GM23248 (cell line): ENCODE data around the gene AMBRA1. TPM values are rescaled to one million over a fixed set of nuclear protein-coding genes. Genes with fewer than 3 reads are reported as not detected.

Source experiments
- DNase-seq: peaks from one replicate; pipeline ENCODE4 v3.0.0-alpha.2; 2015
- H2AFZ ChIP-seq: fragments of 200-600 bp; sonication (generic); 2 replicates; pipeline ENCODE4 v1.6.1; 2016; ENCODE audit warnings: antibody characterized with exemption
- H3F3A ChIP-seq: fragments of 200-600 bp; sonication (generic); 2 replicates; pipeline ENCODE4 v1.6.1; 2016; ENCODE audit warnings: mild to moderate bottlenecking, antibody characterized with exemption, mixed run types; ENCODE audit not compliant: insufficient read depth
- H3K27ac ChIP-seq: fragments of 200-600 bp; sonication (generic); 2 replicates; pipeline ENCODE4 v1.5.1; 2016; ENCODE audit warnings: mild to moderate bottlenecking
- H3K27me3 ChIP-seq: fragments of 200-600 bp; sonication (generic); replicated peaks from 2 replicates; pipeline ENCODE4 v1.6.1; 2016; ENCODE audit warnings: mild to moderate bottlenecking; ENCODE audit not compliant: insufficient read depth
- H3K36me3 ChIP-seq: fragments of 200-600 bp; sonication (generic); 2 replicates; pipeline ENCODE4 v1.6.1; 2016; ENCODE audit warnings: low read depth, mild to moderate bottlenecking
- H3K4me1 ChIP-seq: fragments of 200-600 bp; sonication (generic); 2 replicates; pipeline ENCODE4 v1.6.1; 2016; ENCODE audit warnings: mild to moderate bottlenecking; ENCODE audit not compliant: insufficient read depth
- H3K4me2 ChIP-seq: fragments of 200-600 bp; sonication (generic); one replicate; pipeline ENCODE4 v1.6.1; 2016; ENCODE audit warnings: mild to moderate bottlenecking; ENCODE audit not compliant: unreplicated experiment
- H3K4me3 ChIP-seq: fragments of 200-600 bp; sonication (generic); 2 replicates; pipeline ENCODE4 v1.5.1; 2016; ENCODE audit warnings: mild to moderate bottlenecking
- H3K79me2 ChIP-seq: fragments of 200-600 bp; sonication (generic); 2 replicates; pipeline ENCODE4 v1.6.1; 2016; ENCODE audit warnings: mild to moderate bottlenecking; ENCODE audit not compliant: insufficient read depth
- H3K9ac ChIP-seq: fragments of 200-600 bp; sonication (generic); 2 replicates; pipeline ENCODE4 v1.6.1; 2016; ENCODE audit warnings: mild to moderate bottlenecking
- H3K9me2 ChIP-seq: fragments of 200-600 bp; sonication (generic); 2 replicates; pipeline ENCODE4 v1.6.1; 2016; ENCODE audit warnings: mixed run types, mild to moderate bottlenecking, moderate library complexity; ENCODE audit not compliant: insufficient read depth
- H3K9me3 ChIP-seq: fragments of 200-600 bp; sonication (generic); one replicate; pipeline ENCODE4 v1.6.1; 2017; ENCODE audit warnings: low read depth
- H4K20me1 ChIP-seq: fragments of 200-600 bp; sonication (generic); 2 replicates; pipeline ENCODE4 v1.6.0; 2016; ENCODE audit not compliant: insufficient read depth
- EZH2 ChIP-seq: fragments of 200-600 bp; sonication (generic); IDR thresholded peaks from 2 replicates; pipeline ENCODE4 v1.6.1; 2018; ENCODE audit warnings: antibody characterized with exemption, mild to moderate bottlenecking; ENCODE audit not compliant: insufficient read depth, poor library complexity, severe bottlenecking
- EZH2phosphoT487 ChIP-seq: fragments of 200-600 bp; sonication (generic); IDR thresholded peaks from 2 replicates; pipeline ENCODE4 v1.6.1; 2018; ENCODE audit warnings: antibody characterized with exemption, moderate library complexity, mild to moderate bottlenecking, low read depth; ENCODE audit not compliant: insufficient read depth
- WGBS, 2 experiments: methylation state at CpG; one replicate each; pipeline ENCODE4 v1.1.6; 2015 to 2017; ENCODE audit warnings: low lambda C conversion rate in 2 of 2, low coverage in 1 of 2; ENCODE audit errors: missing lambda C conversion rate in 2 of 2; 5-methylcytosine and 5-hydroxymethylcytosine counted together
- in situ Hi-C: fragments of 300-500 bp; cut with MboI; formaldehyde crosslinking; loops from 2 replicates; pipeline ENCODE4 v1.15.0; 2020
- polyA plus RNA-seq: library from polyadenylated mRNA; unstranded; fragments of >200 nt; fragmentation: Nextera tagmentation; extraction: Ambion mirVana; gene quantifications from 2 replicates; pipeline ENCODE4 v1.2.1, GENCODE V29; 2016
- total RNA-seq: library from RNA; depleted of rRNA; stranded (reverse); fragments of >200 nt; shearing (Covaris generic); gene quantifications from 2 replicates; pipeline ENCODE4 v1.2.3, GENCODE V29; 2014

AMBRA1 gene
- total and polyA plus RNA-seq, 2 experiments from 2014 or later, result 5.0 to 46.0 TPM

- H3K4me3 ChIP-seq, result no peak overlapping the region
- no peak overlapping the region for H3K27ac ChIP-seq
- H3K9me3 ChIP-seq, result no peaks in the 10 kb centered on the region
- no peaks in the 10 kb centered on the region for H3K4me1 ChIP-seq
- no peaks in the 10 kb centered on the region for H3K36me3 ChIP-seq
- no peak overlapping the region for H3K4me2 ChIP-seq
- no peaks in the 10 kb centered on the region for H4K20me1 ChIP-seq
- in situ Hi-C loops, result no loop called here
- TF ChIP-seq EZH2phosphoT487, result no peak
- DNase-seq, result no peak
- H3K79me2 ChIP-seq, result no peaks in the 10 kb centered on the region
- no peak overlapping the region for H2AFZ ChIP-seq
- no peak overlapping the region for H3K9ac ChIP-seq
- H3K9me2 ChIP-seq, result no peaks in the 10 kb centered on the region
- 87 to 93% methylated on average over 4 to 5 of the region's 5 CpGs for WGBS, 2 experiments
- H3K27me3 ChIP-seq, result no peaks in the 10 kb centered on the region
- H3F3A ChIP-seq, result 0 out of 2 replicates have a peak, but pooled peaks cover 2% of the 10 kb centered on the region
These were observed 216.0 kb downstream of the AMBRA1 start for GRCh38 chr11:46377831-46378230.

GRCh38 chr11:46377290-46377689 is 216.5 kb downstream of the AMBRA1 start:
- H3K79me2 ChIP-seq, result no peaks in the 10 kb centered on the region
- no peaks in the 10 kb centered on the region for H4K20me1 ChIP-seq
- no peak for DNase-seq
- H3K27ac ChIP-seq, result no peak overlapping the region
- H3K9me3 ChIP-seq, result no peaks in the 10 kb centered on the region
- H3K4me2 ChIP-seq, result no peak overlapping the region
- H3K36me3 ChIP-seq, result no peaks in the 10 kb centered on the region
- 94 to 96% methylated on average over 10 to 11 of the region's 11 CpGs for WGBS, 2 experiments
- TF ChIP-seq EZH2phosphoT487 (no peak), EZH2 (no peak)
- no peak overlapping the region for H3K9ac ChIP-seq
- in situ Hi-C loops, result no loop called here
- no peak overlapping the region for H2AFZ ChIP-seq
- H3K4me1 ChIP-seq, result no peaks in the 10 kb centered on the region
- no peak overlapping the region for H3K4me3 ChIP-seq
- H3F3A ChIP-seq, result no peaks in the 10 kb centered on the region
- H3K27me3 ChIP-seq, result no peaks in the 10 kb centered on the region
- no peaks in the 10 kb centered on the region for H3K9me2 ChIP-seq

GRCh38 chr11:46376258-46377050 is 217.4 kb downstream of the AMBRA1 start:
- H3K27me3 ChIP-seq, result no peaks in the 10 kb centered on the region
- no peaks in the 10 kb centered on the region for H3K36me3 ChIP-seq
- in situ Hi-C loops, result no loop called here
- H2AFZ ChIP-seq, result no peak overlapping the region
- TF ChIP-seq EZH2phosphoT487, result no peak
- TF ChIP-seq EZH2, result no peak
- DNase-seq, result no peak
- WGBS, 2 experiments, result 82 to 85% methylated on average over 19 of the region's 19 CpGs
- no peak overlapping the region for H3K4me2 ChIP-seq
- no peak overlapping the region for H3K27ac ChIP-seq
- H3K9me3 ChIP-seq, result no peaks in the 10 kb centered on the region
- H3F3A ChIP-seq, result no peaks in the 10 kb centered on the region
- H3K9ac ChIP-seq, result no peak overlapping the region
- H4K20me1 ChIP-seq, result no peaks in the 10 kb centered on the region
- H3K9me2 ChIP-seq, result no peaks in the 10 kb centered on the region
- no peaks in the 10 kb centered on the region for H3K4me1 ChIP-seq
- H3K79me2 ChIP-seq, result no peaks in the 10 kb centered on the region
- no peak overlapping the region for H3K4me3 ChIP-seq

GRCh38 chr11:46375392-46376101 is 218.3 kb downstream of the AMBRA1 start:
- Histone ChIP-seq H3F3A (no peaks in the 10 kb centered on the region), H3K4me1 (no peaks in the 10 kb centered on the region), H2AFZ (no peak overlapping the region), H3K27ac (no peak overlapping the region), H3K4me2 (no peak overlapping the region), H3K9me3 (no peaks in the 10 kb centered on the region), H3K79me2 (no peaks in the 10 kb centered on the region), H4K20me1 (no peaks in the 10 kb centered on the region), H3K36me3 (no peaks in the 10 kb centered on the region), H3K27me3 (no peaks in the 10 kb centered on the region), H3K4me3 (no peak overlapping the region), H3K9ac (no peak overlapping the region), H3K9me2 (no peaks in the 10 kb centered on the region)
- no peak for TF ChIP-seq EZH2phosphoT487
- TF ChIP-seq EZH2, result no peak
- DNase-seq, result no peak
- WGBS, 2 experiments, result 93 to 96% methylated on average over 29 to 38 of the region's 38 CpGs
- in situ Hi-C loops, result no loop called here
